Activated CD4-positive, alpha-beta T cell treated with anti-CD3 and anti-CD28 coated beads for 4 hours (primary cell): Measurements from ENCODE around the gene AOPEP.

ENCODE experiments used
- DNase-seq, 2 donors: peaks; one replicate each; pipeline ENCODE4 v3.0.0-alpha.2; 2020

Gene AOPEP

DNA sequence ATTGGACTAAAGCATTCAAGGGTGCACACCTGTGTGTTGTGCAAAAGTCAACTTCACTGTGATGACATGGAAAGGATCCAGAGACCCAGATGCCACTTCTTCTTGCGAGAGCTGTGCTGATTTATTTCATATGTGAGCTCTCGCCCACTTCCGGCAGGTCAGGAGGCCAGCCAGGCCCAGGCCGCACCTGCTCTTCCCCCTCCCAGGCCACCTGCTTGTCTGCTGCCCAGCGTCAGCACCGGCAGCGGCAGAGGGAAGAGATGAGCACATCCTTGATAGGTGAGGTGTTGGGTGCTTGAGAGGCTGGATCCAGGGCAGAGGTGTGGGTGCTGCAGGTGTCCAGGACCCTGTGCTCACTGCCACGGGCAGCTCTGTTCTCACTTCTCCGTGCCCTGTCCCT is 348.1 kb downstream of the AOPEP start:
- no peak for DNase-seq

DNA sequence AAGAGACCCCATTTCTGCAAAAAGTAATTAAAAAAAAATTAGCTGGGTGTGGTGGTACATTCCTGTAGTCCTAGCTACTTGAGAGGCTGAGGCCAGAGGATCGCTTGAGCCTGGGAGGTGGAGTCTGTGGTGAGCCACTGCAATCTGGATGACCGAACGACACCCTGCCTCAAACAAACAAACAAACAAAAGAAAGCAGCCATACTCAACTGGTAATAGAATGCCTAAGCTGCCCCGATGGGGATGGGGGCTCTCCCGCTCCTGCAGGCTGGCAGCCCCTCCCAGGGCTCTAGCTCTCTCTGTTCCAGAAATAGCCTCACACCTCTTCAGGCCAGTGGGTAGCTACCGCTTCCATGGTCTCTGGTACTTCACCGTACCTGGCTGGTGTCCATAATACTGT is 349.2 kb downstream of the AOPEP start:
- DNase-seq = no peak

DNA sequence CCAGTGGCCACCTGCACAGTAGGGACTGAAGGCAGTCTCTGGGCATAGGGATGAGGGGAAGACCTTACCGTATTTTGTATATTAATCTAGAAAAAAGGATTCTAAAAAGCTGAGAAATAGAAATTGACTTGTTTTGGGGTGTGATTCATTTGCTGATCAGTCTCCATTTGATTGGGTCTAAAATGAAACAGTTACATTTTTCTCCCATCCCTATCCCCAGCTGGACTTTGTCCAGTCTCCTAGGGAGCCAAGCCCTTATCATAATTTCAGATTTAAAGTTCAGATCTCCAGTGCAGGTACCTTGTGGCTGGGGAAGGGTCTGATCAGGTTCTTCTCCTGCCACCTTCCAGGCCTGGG is 350.2 kb downstream of the AOPEP start:
- no peak for DNase-seq

DNA sequence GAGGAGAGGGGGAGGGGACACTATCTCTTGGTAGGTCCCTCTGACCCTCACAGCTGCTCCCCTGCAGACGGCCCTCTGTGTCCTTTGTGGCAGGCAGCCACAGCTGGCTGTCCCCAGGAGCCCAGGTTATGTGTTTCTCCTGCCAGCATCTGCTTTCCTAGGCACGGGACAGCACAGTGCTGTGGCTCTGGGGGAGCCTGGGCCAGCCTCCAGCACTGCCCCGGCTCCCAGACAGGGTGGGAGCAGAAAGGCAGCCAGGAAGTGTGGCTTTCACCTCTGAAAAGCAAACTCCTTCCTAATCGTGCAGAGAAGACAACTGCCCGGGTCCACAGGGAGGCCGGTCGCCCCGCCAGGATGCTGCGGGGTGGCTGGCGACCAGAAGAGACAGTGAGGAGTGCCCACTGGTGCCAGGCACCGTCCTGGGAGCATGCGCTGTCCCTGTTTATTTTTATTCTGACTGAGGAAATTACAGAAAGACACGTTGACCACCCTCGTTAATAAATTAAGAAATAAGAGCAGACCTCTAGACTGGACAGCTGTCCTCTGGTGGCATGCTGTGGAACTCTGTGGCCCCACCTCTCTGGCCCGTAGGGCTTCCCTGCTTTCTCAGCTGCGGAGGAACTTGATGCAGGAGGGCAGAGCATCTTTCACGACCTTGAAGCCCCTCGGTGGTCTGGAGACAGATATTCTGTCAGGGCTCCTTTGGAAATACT is 350.7 kb downstream of the AOPEP start:
- DNase-seq = no peak

DNA sequence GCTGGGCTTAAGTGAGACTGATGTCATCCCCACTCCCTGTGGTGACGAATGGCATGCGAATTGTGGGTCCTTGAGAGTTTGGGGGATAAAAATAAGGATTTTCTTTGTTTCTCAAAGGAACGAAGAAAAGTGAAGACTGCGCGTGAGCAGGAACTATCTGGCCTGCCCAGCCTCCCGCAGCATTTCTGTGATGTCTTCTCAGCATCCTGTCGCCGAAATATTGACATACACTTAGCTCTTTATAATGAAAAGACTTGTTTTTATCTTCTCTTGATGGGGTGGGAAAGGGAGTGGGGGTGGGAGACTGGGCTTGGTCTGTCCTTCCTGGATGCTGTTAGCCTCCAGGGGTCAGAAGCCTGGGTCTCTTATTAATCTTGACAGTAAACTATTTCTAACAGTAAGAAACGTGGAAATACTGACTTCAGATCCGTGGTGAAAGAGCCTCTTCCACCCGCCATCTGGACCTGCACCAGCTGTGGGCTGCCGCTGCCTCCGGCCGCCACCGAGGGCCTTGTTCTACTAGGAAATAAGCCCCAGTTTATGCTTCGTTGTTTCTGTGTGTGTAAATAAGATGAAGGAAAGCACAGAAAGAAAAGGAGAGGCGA is 351.4 kb downstream of the AOPEP start:
- DNase-seq = no peak

DNA sequence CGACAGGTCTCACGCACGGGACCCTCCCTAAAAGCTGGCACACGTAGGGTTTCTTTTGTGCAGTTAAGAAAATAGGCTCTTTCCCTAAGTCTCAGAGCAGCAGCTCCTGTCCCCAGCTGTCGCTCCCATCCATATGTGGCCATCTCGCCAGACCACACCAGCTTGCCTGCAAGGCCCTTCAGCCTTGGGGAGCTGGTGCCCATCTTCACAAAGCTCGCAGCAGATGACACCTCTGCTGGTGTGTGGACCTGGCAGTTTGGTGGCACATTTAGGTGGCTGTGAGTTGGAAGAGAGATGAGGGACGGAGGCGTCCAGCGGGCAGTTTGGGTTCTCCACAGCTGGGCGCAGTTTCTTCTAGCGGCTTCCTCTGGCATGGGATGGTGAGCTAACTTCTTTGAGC is 352.0 kb downstream of the AOPEP start:
- DNase-seq = no peak

DNA sequence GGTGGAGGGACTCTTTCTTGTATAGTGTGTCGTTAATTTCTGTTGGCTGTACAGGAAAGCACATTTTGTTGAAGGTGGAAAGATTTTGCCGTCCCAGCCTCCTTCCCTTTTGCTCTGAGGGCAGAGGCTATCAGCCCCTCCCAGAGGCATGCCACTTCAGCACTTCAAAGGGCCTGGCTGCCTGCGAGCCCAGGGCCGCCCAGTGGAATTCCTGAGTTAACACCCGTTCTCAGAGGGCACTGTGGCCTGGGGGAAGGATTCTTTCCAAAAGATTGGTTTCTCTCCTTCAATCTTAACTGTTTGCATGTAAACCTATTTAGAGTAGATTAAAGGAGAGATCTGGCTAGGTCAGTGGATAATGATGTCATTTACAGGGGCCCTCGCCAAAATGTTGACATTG is 352.4 kb downstream of the AOPEP start:
- no peak for DNase-seq

DNA sequence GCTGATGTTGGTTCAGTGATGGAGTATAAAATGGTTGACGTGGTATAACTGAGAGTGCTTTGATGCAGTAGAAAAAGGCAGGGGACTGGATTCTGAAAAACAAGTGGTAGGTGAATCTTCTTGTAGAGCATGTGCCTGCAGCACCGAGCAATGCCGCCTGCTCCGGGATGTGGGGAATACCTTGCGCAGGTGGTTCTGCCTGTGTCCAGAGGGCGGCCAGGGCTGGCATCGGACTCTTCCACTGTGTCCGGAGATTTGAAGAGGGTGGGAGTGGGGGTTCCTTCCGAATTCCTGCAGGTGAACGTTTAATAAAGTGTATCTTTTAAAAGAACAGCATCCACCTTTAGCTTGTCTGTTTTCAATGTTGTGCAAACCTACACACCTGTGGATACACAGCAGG is 353.0 kb downstream of the AOPEP start:
- DNase-seq = no peak

DNA sequence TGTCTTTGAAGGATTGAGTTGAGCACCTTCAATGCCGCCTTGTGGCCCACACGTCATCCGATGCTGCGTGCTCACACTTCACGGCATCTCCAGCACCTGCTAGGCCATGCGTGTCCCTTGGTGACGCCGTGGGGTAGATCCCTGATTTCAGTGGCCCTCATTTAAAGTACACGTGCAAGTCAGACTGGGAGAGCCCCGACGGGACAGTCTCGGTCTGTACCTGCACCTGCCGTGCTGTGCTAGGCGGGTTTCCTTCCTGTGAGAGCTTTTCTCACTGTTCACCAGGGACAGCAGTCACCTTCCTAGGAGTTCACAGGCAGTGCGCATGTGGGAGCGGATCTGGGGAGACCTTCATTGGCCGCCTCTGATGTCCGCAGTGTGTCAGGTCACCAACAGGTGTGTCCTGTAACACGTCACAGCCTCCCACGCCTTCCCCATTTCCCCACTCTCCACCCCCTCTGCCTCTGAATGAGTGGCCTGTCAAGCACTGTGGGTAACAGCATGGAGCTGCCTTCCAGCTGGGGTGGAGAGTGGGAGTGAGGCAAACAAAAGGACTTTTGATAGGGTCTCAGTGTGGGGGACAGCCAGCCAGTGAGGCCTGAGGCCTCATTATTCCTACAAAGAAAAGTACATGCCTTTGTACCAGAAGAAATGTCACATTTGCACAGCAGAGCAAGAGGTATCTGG is 354.6 kb downstream of the AOPEP start:
- no peak for DNase-seq

DNA sequence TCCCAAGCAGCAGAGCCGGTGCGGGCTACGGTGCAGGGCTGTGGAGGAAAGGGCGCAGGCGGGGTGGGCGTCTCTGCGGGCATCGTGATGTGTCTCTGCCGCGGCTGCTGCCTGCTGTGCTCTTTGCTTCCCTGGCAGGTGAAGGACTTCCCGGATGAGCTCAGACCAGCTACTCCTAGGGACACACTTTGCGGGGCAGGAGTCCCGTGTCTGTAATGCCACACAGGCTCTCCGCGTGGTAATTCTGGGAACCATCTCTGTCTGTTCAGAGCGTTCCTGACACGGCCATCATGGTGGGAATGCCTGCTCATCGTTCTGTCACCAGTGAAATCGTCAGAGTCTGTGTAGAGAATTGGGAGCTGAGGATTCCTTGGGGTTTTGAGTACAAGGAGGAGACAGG is 355.5 kb downstream of the AOPEP start:
- DNase-seq = no peak

DNA sequence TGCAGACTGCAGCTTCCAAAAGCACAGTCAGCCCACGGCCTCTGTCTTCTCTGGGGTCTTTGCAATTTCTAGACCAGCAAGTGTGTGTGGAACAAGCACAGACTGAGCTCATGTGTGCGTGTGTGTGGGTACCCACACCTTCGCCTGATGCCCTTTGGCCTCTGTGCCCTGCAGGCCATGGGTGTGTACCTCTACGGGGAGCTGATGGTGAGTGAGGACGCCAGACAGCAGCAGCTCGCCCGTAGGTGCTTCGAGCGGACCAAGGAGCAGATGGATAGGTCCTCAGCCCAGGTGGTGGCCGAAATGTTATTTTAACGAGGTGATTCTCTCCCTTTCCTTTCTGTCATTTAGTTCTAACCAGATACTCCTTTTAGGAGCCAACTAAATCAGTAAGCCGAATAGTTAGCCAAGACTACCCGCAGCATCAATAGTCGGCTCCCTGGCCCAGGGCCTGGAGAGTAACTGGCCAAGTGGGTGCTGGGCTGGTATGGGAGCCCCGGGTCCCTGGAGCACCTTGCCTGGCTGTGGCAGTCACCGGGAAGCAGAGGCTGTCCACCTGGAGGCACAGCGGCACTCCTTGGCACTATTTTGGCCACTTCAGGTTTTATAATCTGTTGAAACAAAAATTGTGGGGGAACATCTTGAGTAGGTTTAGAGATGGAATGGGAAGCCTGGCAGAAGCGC is 356.0 kb downstream of the AOPEP start:
- no peak for DNase-seq

DNA sequence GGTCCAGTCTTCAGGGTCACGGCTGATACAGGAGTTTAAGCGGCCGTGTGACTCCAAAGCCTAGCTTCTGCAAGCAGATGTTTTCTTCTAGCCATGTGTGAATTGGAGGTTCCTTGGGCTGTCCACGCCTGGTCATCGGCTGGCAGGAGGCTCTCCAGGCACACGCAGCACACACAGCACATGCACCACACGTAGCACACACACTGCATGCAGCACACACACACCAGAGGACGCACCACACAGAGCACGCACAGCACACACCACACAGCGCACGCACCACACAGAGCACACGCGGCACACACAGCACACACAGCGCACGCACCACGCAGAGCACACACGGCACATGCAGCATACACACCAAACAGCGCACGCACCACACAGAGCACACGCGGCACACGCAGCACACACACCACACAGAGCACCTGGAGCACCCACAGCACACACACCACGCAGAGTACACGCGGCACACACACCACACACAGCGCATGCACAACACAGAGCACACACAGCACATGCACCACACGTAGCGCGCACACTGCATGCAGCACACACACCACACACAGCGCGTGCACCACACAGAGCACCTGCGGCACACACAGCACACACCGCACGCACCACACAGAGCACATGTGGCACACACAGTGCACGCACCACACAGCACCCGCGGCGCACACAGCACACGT is 356.7 kb downstream of the AOPEP start:
- DNase-seq = no peak

DNA sequence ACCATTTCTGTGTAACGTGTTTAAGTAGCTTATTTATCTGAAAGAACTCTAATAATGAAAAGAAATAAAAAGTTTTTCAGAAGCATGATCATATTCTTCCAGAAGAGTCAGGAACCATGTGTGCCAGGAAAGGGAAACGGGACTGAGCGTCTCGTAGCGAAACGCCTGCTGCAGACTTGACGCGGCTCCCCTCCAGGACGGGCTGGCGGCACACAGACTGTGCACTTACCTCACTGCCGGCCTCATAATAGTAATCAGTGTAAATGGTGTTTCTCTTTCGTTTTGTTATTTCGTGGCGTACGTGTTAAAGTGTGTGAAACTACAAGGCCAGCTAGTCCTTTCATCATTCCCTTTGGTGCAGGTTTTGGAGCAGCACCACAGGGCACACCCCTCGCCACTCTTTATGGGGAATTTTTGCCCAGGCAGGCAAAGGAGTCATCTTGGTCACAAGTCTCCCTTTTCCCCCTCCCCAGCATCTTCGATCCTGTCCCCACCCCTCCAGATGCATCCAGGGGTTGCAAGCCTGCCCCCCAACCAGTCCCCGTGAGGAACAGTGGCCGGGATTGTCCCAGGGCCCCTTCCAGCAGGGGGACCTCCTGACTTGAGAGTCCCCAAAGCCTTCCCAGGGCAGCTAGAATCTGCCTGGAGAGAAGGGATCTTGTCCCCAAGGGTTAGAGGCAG is 357.9 kb downstream of the AOPEP start:
- DNase-seq = no peak

DNA sequence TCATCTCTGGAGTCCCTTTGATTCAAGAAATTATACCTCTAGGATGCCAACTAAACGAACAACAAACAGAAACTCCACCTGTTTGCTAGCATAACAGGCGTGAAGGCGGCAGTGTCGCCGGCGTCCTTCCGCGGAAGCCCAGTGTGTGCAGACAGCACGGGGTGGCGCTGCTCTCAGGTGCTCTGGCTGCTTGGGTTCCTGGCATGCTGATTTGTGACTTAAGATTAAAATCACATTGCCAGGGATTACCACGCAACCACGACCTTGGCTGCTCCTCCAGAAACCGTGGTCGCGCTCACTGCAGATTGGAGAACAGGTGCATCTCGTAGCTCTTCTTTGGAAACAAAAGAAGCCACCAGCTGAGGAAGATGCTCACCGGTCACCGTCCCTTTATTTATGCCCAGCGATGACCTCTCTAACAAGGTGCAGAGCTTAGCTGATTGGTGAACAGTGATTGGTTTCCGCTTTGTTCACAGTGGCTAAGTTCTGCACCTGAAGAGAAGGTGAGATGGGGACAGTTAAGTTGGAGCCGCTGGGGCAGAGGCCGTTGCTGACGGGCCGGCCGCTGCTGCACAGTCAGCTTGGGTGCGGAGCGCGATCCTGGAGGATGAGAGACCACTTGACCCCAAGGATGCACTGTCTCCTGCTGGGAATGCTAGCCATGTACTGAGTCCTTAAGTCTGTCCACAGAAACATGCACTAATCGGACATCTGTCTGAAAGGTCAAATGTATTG is 358.7 kb downstream of the AOPEP start:
- DNase-seq = no peak

DNA sequence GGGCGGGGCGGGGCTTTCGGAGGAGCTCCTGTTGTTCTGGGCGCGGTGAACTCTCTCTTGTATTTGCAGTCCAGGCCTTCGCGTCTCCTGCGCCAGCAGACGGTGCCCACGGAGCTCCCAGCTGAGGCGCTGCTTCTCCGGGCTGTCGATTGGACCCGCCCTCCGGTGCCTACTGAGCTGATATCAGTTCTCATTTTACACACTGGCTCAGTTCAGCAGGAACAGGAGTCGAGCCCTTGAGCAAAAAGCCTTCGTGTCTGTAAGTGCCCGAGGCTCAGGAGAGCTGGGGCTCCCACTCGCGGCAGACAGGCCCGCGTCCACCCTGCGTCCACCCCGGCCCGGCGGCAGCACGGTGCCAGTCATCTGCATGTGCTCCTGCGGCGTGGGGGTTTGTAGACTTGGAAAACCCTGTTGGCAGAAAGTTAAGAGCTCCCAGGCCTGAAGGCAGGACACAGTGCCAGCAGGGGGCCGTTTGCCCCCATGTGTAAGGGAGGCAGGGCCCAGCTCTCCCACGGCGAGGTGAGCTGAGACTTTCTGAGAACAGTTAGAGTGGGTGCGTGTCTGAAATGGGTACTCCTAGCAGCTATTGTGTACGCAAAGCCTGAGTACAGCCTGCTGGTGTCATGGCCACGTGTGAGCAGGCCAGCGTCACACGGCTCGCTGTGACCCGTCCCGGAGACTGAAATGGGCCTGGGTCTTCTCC is 359.5 kb downstream of the AOPEP start:
- DNase-seq = no peak

DNA sequence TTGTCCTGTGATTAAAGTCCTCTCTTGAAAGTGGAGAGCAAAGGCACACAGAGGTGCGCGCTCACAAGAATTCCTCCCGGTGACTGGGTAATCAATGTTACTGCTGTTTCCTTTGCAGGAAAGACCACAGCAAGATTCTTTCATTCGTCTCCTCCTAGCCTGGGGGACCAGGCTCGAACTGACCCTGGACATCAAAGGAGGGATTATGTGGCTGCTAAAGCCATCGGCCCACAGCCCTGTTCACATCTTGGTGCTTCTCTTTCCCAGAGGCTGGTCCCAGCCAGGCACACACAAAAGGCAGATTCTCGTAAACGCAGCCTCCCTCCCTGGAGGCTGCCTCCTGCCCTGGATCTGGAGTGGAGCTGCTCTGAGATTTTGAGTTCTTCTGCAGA is 360.1 kb downstream of the AOPEP start:
- no peak for DNase-seq

DNA sequence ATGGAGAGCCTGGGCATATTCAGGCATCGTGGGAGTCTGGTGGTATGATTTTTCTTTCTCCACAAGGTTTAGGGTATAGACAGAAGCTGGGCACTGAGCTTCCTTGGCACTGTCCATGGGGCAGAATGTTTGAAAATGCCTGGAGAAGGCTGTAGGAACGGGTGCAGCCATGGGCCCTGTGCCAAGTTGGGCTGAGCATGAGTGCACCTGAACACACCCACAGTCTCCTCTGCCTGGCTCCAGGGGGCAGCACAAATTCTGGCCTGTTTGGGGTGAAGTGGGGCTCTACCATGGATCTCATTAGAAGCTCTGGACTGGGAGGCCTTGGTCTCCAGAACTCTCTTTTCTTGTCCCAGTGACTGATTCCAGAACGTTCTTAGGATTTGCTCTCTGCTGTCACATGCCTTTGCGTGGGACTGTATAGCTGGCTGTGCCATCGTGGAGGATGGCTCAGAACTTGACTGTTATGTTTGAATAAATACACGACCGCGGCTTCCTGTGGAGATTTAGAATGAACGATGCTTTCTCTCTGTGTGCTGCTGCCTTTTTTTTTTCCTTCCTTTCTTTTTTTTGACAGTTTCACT is 361.3 kb downstream of the AOPEP start:
- DNase-seq = no peak

DNA sequence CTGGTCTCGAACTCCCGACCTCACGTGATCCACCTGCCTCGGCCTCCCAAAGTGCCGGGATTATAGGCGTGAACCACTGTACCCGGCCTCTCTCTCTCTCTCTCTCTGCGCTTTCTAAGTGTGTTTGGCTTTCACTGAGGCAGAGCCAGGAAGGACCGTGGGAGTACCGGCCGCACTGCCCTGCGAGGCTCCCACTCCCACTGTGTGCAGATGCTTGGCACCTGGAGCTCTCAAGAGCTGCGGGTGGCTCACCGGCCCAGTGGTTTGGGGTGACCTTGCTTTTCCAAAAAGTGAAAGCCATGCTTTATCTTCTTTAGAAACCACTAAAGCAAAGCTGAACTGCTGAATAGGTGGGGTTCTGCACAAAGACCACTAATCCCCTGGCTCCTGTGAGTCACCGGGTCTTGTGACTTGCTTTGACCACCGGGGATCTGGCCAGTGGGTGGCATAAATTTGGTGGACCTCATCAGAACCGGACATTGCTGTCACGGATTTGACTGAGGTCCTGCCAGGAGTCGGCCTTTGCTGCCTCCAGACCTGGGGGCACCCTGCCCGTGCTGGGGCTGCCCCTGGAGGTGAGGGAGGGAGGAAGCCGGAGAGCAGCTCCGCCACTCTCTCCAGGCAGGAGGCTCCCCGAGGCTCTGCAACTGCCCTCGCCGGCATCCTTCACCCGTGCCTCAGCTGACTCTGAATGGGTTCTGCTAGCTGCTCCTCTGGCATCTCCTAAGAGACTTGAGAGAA is 362.1 kb downstream of the AOPEP start:
- DNase-seq = no peak

DNA sequence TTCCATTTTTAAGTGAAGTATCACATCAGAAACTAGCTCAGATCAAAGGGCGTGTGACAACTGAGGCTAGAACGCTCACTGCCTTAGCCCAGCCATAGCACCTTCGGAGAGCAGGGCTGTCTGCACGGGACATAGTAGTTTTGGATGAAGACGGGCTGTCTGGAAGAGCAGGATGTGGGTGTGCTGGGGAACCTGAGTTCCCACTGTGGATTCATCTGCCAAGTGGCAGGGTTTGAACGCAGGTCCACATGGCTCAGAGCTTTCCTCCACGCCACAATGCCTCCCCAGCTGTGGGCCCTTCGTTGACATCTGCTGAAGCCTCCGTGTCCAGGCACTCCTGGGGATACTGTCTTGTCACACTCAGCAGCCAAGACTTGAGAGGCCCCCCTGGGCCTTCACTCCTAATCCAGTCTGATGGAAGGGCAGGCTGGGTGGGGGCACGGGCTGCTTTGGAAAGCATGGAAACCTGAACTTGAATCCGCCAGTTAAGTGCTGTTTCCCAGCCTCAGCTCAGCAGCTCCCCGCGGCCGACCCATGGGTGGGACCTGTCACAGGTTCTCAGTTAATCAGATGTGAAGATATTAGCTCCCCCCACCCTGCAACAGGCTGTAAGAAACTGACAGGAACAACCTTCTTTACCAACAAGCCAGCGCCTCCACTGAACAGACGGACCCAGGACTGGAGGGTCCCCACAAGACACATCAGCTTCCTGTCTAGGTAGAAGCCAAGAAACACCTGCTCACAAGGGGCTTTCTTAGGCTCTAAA is 362.9 kb downstream of the AOPEP start:
- no peak for DNase-seq
